ENCODE data around the gene MYH15. TPM values are rescaled to one million over a fixed set of nuclear protein-coding genes. Genes with fewer than 3 reads are reported as not detected.

The MYH15 gene
- total and polyA plus RNA-seq, 8 donors = 0.05 to 0.37 (median 0.11) TPM; not detected in 4

DNA sequence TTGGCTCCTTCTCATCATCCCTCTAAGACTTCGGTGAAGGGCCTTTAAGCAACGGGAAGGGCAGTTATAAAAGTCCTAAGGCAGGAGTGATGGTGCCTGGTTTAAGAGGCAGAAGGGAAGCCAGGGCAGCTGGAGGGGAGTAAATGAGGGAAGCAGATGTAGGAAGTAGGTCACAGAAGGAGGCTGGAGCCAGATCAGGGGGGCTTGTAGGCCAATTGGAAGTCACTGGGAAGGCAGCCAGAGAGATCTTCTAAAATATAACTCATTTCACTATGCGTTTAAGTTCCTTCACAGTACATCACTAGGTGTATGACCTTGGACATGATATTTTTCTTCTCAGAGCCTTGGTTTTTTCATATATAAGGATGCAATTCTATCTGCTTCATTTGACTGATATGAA lies 94.7 kb downstream of the MYH15 start:
- Histone ChIP-seq H3K9me3 (no peaks in the 10 kb centered on the region), H3K27me3 (no peaks in the 10 kb centered on the region), H3K36me3 (no peaks in the 10 kb centered on the region), H3K4me1 (no peaks in the 10 kb centered on the region), H3K27ac (no peak overlapping the region), H3K4me3 (no peak overlapping the region)
- DNase-seq = no peak
- TF ChIP-seq, protein P1, sequence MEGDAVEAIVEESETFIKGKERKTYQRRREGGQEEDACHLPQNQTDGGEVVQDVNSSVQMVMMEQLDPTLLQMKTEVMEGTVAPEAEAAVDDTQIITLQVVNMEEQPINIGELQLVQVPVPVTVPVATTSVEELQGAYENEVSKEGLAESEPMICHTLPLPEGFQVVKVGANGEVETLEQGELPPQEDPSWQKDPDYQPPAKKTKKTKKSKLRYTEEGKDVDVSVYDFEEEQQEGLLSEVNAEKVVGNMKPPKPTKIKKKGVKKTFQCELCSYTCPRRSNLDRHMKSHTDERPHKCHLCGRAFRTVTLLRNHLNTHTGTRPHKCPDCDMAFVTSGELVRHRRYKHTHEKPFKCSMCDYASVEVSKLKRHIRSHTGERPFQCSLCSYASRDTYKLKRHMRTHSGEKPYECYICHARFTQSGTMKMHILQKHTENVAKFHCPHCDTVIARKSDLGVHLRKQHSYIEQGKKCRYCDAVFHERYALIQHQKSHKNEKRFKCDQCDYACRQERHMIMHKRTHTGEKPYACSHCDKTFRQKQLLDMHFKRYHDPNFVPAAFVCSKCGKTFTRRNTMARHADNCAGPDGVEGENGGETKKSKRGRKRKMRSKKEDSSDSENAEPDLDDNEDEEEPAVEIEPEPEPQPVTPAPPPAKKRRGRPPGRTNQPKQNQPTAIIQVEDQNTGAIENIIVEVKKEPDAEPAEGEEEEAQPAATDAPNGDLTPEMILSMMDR (IDR thresholded peaks at IDR 0.05) = no peak
- no peak for TF ChIP-seq EP300 (IDR thresholded peaks at IDR 0.05)
- TF ChIP-seq POLR2A (IDR thresholded peaks at IDR 0.05) = no peak
- no peak for TF ChIP-seq POLR2AphosphoS5 (IDR thresholded peaks at IDR 0.05)
- 59 to 77% (median 64%) methylated on average over 3 of the region's 3 CpGs for WGBS, 5 donors
- intact Hi-C loops (cut with DNase I; ENCODE audit: low total_unique reads) = no loop called here

DNA sequence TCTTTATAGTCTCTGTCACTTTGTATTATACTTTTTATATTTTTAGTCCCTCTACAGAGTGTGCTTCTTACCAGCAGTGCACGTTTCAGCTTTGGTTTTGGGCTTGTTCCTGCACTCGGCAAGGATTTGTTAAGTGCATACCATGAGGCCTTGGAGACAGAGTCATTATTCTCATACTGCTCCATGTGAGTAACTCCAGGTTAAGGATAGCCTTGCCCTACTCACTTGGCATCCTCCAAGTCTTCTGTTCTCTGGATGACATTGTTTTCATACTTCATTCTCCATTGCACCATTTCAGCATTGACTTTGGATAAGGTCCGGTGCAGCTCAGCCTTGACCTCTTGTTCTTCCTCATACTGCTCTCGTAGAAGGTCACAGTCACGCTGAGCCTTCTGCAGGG lies 96.4 kb downstream of the MYH15 start:
- no peak for TF ChIP-seq EP300 (IDR thresholded peaks at IDR 0.05)
- Histone ChIP-seq H3K27ac (no peak overlapping the region), H3K4me1 (no peaks in the 10 kb centered on the region), H3K36me3 (no peaks in the 10 kb centered on the region), H3K9me3 (no peaks in the 10 kb centered on the region), H3K27me3 (no peaks in the 10 kb centered on the region), H3K4me3 (no peak overlapping the region)
- intact Hi-C loops (cut with DNase I; ENCODE audit: low total_unique reads) = no loop called here
- no peak for DNase-seq
- 84 to 89% (median 87%) methylated on average over 5 of the region's 5 CpGs for WGBS, 5 donors

DNA sequence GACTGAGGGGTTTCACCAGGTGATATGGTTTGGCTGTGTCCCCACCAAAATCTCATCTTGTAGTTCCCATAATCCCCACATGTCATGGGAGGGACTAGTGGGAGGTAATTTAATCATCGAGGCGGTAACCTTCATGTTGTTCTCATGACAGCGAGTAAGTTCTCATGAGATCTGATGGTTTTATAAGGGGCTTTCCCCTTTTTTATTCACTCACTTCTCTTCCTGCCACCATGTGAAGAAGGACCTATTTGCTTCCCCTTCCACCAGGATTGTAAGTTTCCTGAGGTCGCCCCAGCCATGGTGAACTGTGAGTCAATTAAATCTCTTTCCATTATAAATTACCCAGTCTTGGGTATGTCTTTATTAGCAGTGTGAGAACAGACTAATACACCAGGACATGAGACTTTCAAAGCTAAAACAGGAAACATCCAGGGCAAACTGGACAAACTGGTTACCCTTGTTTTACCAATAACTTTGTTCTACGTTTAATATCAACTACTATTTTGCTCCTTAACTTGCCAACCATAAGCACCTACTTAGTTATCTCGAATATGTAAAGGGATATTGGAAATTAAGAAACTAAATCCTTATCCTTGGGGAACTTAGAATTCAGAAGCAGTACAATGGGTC lies 98.2 kb downstream of the MYH15 start:
- Histone ChIP-seq H3K4me3 (no peak overlapping the region), H3K27me3 (no peaks in the 10 kb centered on the region), H3K9me3 (no peaks in the 10 kb centered on the region), H3K27ac (no peak overlapping the region), H3K36me3 (no peaks in the 10 kb centered on the region), H3K4me1 (peaks cover 0 to 1% (median 0%) of the 10 kb centered on the region in 4 donors)
- DNase-seq = peak in 1 of 2 donors; percentile 67
- 72 to 81% (median 76%) methylated on average over 6 of the region's 6 CpGs for WGBS, 5 donors
- intact Hi-C loops (cut with DNase I; ENCODE audit: low total_unique reads) = no loop called here
- TF ChIP-seq POLR2A (IDR thresholded peaks at IDR 0.05) = no peak

DNA sequence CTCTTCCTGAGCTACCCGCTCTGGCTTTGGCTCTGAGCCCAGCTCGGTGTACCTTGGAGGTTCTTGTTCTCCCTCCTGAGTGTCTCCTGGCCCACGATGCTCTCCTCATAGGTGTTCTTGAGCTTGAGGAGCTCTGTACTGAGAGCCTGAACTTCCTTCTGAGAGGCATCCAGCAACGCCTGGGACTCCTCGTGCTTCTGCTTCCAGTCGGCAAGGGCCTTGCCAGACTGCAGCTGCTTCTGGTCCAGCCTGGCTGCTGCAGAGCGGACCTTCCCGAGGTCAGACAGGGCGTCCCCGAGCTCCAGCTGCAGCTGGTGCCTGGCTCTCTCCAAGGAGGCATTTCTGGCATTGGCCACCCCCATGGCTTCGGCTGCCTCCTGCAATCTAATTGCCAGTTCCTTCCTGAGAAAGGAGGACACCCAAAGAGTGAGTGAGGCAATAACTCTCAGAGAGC lies 99.8 kb downstream of the MYH15 start:
- no peak for TF ChIP-seq EP300 (IDR thresholded peaks at IDR 0.05)
- no peak for TF ChIP-seq POLR2A (IDR thresholded peaks at IDR 0.05)
- TF ChIP-seq, protein P1 (IDR thresholded peaks at IDR 0.05) = no peak
- no peak for TF ChIP-seq POLR2AphosphoS5 (IDR thresholded peaks at IDR 0.05)
- 80 to 94% (median 91%) methylated on average over 8 to 11 of the region's 11 CpGs for WGBS, 5 donors
- Histone ChIP-seq H3K9me3 (no peaks in the 10 kb centered on the region), H3K4me3 (no peak overlapping the region), H3K27ac (no peak overlapping the region), H3K27me3 (no peaks in the 10 kb centered on the region), H3K4me1 (peaks cover 0 to 13% (median 4%) of the 10 kb centered on the region in 4 donors), H3K36me3 (no peaks in the 10 kb centered on the region)
- intact Hi-C loops (cut with DNase I; ENCODE audit: low total_unique reads) = no loop called here
- no peak for DNase-seq

DNA sequence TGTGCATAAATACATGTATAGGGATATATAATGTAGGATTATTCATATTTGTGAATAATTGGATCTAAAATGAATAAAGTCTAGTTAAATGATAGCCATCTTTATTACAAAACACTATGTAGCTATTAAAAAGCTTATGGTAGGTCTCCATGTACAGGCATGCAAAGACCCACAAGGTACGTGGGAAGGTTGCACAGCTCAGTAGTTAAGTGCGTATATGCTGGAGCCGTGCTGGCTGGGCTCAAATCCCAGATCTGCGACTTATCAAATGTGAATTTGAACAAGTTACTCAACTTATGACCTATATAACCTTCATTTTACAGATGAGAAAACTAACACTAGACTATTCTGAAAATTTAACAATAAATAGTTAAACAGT lies 100.6 kb downstream of the MYH15 start:
- 66 to 92% (median 86%) methylated on average over 4 of the region's 4 CpGs for WGBS, 5 donors
- peaks cover 0 to 13% (median 4%) of the 10 kb centered on the region in 4 donors for H3K4me1 ChIP-seq
- TF ChIP-seq EP300 (IDR thresholded peaks at IDR 0.05) (no peak), POLR2A (IDR thresholded peaks at IDR 0.05) (no peak), POLR2AphosphoS5 (IDR thresholded peaks at IDR 0.05) (no peak)
- TF ChIP-seq, protein P1 (IDR thresholded peaks at IDR 0.05) = no peak
- H3K27me3 ChIP-seq = no peaks in the 10 kb centered on the region
- H3K36me3 ChIP-seq = no peaks in the 10 kb centered on the region
- intact Hi-C loops (cut with DNase I; ENCODE audit: low total_unique reads) = no loop called here
- no peak for DNase-seq
- H3K9me3 ChIP-seq = no peaks in the 10 kb centered on the region
- no peak overlapping the region for H3K27ac ChIP-seq
- no peak overlapping the region for H3K4me3 ChIP-seq
